GM20431 (cell line): ENCODE data around the gene SLC29A2.
"Not testable (repeated sequence)": the region's sequence is repeated elsewhere in the genome, so short reads cannot be mapped to it uniquely, and the experiment has no call there.

ENCODE experiments used
- in situ Hi-C: fragments of 300-500 bp; cut with MseI, MboI; formaldehyde crosslinking; loops from one replicate; pipeline ENCODE4 v1.15.0; 2020; ENCODE audit warnings: low sequenced_read_pairs; ENCODE audit not compliant: unreplicated experiment

The SLC29A2 gene

DNA sequence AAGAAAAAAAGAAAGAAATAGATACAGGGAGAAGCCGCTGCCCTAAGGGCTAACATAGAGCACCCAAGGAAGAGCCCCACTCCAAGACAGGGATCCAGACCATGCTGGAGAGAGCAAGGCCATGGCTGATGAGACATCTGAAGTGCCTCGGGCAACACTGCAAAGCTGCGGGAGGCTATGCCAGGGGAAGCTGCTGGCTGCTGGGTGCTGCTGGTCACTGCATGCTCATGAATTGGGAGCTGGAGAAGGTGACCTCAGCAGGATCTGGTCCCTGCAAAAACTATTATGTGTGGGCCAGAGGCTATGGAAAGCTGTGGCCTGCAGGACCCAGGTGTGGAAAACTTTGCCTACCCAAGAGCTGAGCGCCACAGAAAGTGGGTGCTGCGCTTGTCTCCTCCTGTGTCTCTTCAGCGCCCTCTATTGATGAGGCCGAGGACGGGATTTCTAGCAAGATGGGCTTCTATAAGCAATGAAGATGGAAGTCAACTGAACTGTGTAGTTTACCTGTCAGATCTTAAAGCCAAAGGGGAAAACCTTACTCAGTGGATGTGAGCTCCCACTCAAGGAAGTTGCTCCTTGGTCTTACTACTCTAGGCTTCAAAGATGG is 17.3 kb upstream of the SLC29A2 start:
- in situ Hi-C loops, result no loop called here

- in situ Hi-C loops, result no loop called here
Measured at GRCh38 chr11:66386171-66387069, 14.9 kb upstream of the SLC29A2 start.

DNA sequence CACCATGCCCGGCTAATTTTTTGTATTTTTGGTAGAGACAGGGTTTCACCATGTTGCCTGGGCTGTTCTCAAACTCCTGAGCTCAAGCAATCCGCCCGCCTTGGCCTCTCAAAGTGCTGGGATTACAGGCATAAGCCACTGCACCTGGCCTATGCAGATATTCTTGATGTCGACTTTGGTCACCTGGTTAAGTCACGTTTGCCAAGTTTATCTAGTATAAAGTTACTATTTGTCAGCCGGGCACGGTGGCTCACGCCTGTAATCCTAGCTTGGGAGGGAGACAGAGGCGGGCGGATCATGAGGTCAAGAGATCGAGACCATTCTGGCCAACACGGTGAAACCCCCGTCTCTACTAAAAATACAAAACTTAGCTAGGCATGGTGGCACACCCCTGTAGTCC is 12.8 kb upstream of the SLC29A2 start:
- in situ Hi-C loops, result not testable (repeated sequence)

DNA sequence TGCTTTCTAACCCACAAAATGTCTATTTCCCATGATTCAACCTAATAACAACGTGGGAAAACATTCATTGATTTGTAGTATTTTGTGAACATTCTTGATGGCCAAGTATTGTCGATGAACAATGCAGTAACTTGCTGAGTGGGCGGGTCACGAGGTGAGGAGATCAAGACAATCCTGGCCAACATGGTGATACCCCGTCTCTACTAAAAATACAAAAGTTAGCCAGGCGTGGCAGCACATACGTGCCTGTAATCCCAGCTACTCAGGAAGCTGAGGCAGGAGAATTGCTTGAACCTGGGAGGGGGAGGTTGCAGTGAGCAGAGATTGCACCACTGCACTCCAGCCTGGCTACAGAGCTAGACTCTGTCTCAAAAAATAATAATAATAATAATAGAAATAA is 8.7 kb upstream of the SLC29A2 start:
- in situ Hi-C loops, result not testable (repeated sequence)

- in situ Hi-C loops, result not testable (repeated sequence)
Measured at GRCh38 chr11:66373690-66374287, 2.2 kb upstream of the SLC29A2 start.

GRCh38 chr11:66373265-66373664 is 1.7 kb upstream of the SLC29A2 start:
- in situ Hi-C loops, result no loop called here

DNA sequence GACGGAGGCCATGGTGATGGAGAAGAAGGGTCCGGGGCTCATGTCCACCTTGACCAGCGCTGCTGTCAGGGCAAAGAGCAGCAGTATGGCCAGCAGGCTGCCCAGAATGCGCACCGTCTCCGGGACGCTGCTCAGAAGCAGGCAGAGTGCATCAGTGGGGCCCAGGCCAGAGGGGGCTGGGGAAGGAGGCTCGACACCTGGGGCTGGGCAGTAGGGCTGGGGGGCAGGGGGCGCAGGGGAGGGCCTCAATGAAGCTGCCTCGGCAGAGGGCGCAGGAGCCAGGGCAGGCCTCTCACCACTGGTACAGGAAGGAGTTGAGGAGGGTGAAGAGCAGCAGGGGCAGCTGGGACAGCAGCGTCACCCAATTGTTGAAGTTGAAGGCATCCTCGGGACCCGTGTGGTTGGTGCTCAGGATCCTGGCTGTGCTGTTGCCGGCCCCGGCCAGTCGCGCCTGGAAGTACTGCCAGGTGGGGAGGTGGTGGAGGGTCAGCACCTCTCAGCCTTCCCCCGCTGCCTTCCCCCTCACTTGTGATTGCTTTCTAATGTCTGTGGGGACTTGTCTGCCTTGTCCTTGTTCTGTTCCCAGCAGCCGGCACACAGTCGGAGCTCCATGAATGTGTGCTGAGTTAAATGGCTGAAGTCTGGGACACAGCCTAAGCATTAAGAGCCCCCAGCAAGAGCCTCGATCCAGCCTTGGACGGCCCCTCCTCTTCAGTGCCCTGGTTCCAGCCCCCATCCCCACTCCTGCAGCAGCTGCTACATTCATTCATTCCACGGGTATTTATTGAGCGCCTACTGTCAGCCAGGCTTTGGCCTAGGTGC is 2.3 kb downstream of the SLC29A2 start:
- in situ Hi-C loops, result no loop called here

DNA sequence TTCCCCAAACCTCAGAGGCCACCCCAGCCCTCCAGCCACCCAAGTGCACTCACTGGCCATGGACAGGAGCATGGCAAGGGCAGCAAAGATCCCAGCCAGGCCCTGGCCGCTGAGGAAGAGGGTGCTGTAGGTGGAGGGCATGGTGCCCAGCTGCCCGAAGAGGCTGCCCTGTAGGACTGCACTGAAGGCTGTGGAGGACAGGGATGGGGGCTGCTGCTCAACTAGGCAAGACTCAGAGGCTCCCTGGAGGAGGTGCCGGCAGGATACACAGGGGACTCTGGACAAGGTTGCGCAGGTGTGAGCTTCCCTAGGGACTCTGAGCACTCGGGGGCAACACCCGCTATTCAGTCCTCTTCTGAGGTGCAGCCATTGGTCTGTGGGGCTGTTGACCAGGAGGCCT is 3.1 kb downstream of the SLC29A2 start:
- in situ Hi-C loops, result no loop called here

- in situ Hi-C loops, result no loop called here
Measured at GRCh38 chr11:66367561-66368312, 3.8 kb downstream of the SLC29A2 start.

DNA sequence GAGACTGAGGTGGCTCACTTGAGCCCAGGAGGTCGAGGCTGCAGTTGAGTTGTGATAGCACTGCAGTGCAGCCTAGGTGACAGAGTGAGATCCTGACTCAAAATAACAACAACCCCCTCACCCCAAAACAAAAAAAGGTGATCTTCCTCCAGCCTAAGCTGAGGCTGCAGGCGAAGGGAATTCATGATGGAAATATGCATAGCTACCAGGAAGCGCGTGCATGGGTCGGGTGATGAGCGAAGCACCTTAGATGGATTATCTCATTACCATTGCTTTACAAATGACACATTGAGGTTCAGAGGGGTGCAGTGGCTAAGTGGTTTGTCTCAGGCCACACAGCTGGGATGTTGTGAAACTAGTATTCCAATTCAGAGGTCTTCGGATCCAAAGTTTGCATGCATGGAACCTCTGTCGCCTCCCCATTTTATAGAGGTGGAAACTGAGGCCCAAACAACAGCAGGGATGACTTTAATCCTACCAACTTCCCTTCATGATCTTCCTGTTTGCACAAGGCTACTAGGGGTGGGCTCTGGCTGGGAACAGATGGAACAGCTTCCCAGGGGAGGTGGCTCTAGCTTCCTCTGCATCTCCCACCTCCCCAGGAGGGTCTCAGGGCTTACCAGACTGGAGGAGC is 4.6 kb downstream of the SLC29A2 start:
- in situ Hi-C loops, result no loop called here

GRCh38 chr11:66365711-66366619 is 5.6 kb downstream of the SLC29A2 start:
- in situ Hi-C loops, result no loop called here

DNA sequence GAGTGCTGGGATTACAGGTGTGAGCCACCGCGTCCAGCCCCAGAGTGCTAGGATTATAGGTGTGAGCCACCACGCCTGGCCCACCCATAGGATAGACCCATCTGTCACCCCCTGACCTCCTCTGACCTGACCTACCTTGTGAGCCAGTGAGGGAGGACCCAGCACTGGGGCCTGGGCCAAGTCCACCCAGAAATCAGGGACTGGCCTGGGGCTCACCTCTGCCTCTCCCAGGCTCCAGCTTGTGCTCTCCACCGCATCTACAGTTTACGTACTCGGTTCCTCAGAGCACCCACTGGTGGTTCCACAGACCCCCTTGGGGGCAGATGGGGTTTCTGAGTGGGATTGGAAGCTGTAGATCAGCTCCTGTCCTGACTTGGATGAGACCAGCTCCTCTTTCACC is 6.4 kb downstream of the SLC29A2 start:
- in situ Hi-C loops, result no loop called here

DNA sequence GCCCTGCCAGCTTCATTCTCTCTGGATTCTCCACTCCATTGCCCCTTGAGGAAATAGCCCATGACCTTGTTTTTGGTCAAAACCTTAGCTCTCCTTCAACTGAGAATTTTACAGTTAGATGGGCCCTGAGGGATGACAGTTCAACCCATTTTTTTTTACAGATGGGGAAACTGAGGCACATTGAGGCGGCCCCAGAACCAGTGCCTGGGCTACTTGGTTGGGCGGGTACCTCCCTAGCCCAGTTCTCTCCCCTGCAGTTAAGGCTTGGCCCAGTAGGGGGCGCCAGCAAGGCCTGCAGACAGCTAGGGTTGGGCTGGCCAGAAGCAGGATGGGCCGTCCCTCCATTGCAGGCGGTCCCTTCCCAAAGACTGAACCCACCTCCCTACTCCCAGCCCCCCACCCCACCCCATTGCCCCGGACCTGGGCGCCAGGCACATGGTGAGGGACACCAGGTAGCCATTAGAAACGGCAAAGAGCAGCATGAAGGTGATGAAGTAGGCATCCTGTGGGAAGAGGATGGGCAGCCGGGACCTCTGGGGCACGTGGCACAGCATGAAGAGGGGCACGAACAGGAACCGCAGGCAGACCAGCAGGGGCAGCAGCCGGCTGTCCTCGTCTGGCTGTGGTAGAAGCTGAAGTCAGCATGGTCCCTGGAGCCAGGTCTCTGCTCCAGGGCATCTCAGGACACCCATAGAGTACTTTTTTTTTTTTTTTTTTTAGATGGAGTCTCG is 7.6 kb downstream of the SLC29A2 start:
- in situ Hi-C loops, result no loop called here

DNA sequence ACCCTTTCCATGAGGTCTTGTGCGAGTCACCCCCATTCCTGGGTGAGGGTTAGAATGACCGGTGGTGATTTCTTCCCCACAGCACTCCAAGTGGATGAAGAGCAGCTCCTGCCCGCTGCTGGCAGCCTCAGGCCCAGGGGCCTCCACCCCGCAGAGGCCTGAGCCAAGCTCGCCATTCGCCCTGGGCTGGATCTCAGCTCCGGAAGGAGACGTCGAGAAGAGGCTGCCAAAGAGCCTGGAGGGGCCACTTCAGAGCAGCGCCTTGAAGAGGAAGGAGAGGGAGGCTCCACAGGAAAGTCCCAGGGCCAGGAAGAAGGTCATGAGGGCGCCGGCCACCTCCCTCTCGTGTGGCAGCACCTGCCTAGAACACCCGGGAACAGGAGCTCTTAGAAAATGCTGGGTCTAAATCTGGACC is 8.4 kb downstream of the SLC29A2 start:
- in situ Hi-C loops, result no loop called here

GRCh38 chr11:66362481-66363147 is 8.9 kb downstream of the SLC29A2 start:
- in situ Hi-C loops, result no loop called here

DNA sequence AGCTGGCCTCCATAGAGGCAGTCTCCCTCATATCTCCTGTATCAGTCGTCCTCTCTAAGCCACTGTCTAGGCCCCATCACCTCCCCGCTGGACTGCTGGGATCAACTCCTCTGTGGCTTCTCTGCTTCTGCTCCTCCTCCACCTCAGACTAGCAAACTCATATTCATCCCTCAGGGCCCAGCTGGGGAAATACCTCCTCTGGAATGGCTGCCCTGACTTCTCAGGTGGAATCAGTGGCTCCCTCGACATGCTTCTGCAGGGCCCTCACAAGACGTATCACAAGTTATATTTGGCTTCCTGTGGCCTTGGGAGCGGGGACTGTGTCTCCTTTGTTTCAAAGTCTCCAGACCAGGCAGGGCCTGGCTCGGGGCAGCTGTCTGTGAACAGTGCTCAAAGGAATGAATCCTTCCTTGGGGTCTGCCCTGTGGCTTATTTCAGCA is 10.0 kb downstream of the SLC29A2 start:
- in situ Hi-C loops, result no loop called here
